HG03342 (cell line): ENCODE data around the gene NAB2.
"Not testable (repeated sequence)": the region's sequence is repeated elsewhere in the genome, so short reads cannot be mapped to it uniquely, and the experiment has no call there.

Source experiments
- ATAC-seq: cut with Tn5 transposase; IDR thresholded peaks from one replicate; pipeline ENCODE4 v1.9.1; 2021; ENCODE audit warnings: mild to moderate bottlenecking, moderate library complexity; ENCODE audit not compliant: unreplicated experiment

Gene NAB2

GRCh38 chr12:57066245-57066644 lies 22.7 kb upstream of the NAB2 start:
- no peak for ATAC-seq

DNA sequence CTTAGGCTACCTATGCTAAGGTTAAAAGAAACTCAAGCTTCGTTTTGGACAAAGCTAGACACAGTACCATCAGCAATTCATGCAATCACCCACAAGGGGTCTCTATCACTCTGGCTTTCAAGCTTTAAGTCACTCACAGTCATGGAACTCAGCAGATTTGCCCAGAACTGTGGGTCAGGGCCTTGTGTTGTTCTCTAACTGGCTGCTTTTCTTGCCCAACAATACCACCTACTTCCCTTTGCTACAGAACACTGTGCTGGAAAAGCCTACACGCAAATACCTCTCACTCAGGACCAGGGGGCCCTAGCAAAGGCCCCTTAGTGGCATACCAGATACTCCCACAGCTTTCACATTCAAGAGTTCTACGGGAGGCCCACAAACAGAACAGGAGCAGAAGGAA lies 19.4 kb upstream of the NAB2 start:
- ATAC-seq: peak; percentile 84

GRCh38 chr12:57072661-57073060 lies 16.3 kb upstream of the NAB2 start:
- no peak for ATAC-seq

DNA sequence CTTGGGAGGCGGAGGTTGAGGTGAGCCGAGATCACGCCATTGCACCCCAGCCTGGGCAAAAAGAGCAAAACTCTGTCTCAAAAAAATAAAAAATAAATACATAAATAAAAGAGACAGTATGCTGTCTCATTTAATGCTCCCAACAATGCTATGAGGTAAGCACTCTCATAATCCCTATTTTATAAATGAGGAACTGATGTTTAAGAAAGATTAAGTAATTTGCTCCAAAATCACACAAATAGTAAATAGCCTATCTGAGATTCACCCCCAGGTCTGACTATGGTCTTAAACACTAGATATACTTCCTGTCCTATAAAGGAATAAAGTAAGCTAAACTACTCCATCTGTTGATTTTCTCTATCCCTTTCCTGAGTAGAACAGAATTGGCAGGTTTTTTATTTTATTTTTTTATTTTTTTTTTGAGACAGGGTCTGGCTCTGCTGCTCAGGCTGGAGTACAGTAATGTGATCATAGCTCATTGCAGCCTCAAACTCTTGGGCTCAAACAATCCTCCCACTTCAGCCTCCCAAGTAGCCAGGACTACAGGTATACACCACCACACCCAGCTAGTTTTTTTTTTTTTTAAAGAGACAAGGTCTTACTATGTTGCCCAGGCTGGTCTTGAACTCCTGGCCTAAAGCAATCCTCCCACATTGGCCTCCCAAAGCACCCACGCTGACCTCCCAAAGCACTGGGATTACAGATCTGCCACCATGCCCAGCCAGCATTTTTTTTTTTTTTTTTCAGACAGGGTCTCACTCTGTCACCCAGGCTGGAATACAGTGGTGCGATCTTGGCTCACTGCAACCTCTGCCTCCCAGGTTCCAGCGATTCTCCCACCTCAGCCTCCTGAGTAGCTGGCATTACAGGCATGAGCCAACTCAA lies 15.1 kb upstream of the NAB2 start:
- not testable (repeated sequence) for ATAC-seq

DNA sequence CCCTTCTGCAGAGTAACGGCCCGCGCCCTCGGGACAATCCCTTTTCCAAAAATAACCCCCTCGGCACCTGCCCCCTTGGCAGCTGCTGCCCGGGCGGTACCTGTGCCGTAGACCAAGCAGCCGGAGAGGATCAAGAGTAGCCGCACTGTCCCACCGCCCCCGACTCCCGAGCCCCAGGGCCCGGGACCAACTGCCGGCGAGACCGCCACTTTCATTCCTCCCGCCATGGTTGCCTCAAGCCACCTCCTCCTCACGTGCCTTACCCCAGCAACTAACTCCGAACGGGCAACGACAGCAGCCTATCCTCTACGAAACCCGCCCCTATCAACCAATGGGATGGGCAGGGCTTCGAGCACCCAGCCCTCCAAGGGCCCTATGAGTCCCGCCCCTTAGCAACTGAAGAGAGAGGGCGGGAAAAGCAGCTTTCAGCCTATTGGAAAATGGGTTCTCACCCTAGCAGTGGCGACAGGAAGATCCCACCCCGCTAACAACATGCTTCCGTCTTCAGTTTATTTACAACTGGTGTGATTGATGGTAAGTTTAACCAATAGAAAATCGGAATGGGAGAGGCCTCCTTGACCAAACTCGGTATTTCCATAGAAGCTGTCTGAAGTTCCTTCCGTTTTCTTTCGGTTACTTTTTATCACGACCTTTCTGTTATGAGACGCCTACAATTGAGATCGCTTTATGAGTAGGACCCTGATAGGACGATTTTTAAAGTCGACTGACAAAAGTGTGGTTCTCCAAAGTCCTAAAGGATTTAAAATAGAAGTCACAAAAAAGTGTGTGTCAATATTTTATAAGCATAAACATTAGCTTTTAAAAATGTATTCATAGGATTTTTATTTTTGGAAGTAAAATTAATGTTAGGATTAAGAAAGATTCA lies 10.2 kb upstream of the NAB2 start, which contains the start of gene NEMP1:
NEMP1 (minus strand) TSS at position 273 of the 886 bp plus-strand sequence; CDS start at position 227, 46 bp downstream.
- ATAC-seq: peak; percentile 96

- ATAC-seq: no peak
Measured at GRCh38 chr12:57079821-57080220, 9.1 kb upstream of the NAB2 start.

- no peak for ATAC-seq
Measured at GRCh38 chr12:57080855-57081254, 8.1 kb upstream of the NAB2 start.

DNA sequence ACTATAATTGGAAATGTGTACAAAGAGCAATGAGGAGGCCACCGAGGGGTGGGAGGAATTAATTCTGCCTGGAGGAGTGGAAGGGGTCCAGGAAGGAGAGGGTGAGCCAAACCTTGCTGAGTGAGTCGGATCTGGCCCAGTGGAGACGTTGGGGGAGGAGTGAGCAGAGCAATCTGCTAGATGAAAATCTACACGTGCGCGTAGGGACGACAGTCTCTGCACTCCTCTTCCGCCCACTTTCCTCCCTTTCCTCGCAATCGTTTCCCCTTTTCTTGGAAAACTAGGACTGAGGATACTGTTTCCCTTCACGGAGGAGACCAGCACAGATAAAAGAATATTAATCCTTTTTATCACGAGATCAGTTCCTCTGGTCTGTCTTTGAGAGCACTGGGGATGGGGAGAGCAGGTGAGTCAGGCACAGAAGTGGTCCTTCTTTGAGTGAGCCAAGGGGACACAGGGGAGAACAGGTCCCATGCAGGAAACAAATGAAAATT lies 2.9 kb upstream of the NAB2 start:
- no peak for ATAC-seq

GRCh38 chr12:57086493-57087009 lies 2.4 kb upstream of the NAB2 start:
- no peak for ATAC-seq

GRCh38 chr12:57087010-57087690 lies 1.8 kb upstream of the NAB2 start:
- peak; percentile 30 for ATAC-seq

- ATAC-seq: peak; percentile 30
Measured at GRCh38 chr12:57087691-57088353, 1.1 kb upstream of the NAB2 start.

GRCh38 chr12:57089271-57090245 lies 644 bp downstream of the NAB2 start:
- no peak for ATAC-seq

DNA sequence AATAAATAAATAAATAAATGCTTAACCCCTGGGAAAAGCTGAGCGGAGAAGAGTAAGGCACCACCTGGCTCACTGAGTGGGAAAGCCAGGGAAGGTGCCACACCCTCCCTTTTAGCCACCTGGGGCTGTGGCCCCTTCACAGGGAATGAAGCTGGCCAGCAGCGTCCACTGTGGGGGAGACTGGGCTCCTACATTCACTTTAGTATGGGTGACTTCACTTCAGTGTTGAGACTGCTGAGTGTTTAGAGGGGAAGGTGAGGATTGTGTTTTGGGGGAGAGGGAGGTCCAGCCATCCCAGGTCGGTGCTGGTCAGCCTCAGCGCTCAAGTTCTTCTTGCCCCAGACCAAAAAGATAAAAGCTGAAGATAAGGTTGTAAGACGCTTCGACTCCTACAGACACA lies 1.6 kb downstream of the NAB2 start:
- ATAC-seq: no peak

- ATAC-seq: no peak
Measured at GRCh38 chr12:57090924-57091637, 2.2 kb downstream of the NAB2 start.

DNA sequence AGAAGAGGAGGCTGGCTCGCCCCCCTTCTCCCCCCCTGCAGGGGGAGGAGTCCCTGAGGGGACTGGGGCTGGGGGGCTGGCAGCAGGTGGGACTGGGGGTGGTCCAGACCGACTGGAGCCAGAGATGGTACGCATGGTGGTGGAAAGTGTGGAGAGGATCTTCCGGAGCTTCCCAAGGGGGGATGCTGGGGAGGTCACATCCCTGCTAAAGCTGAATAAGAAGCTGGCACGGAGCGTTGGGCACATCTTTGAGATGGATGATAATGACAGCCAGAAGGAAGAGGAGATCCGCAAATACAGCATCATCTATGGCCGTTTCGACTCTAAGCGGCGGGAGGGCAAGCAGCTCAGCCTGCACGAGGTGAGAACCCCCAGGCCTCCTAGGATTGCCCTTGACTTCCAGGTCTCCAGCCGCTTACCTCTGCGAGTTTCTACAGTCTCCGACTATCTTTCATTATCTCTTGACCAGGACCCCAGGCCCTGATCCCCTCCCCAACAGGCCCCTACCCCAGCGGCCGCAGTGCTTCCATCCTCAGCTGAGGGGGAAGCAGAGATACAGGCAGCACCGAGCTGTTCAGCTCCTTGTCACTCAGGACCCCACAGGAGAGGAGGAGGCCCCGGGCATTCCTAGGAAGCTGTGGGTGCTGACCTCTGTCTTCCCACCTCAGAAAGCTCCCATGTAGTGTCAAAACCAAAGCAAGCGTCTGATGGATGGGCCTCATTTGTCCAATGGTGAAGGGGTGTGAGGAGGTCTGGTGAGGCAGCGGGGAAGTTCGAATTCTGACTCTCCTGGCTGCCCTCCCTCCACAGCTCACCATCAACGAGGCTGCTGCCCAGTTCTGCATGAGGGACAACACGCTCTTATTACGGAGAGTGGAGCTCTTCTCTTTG lies 3.0 kb downstream of the NAB2 start:
- no peak for ATAC-seq

- ATAC-seq: no peak
Measured at GRCh38 chr12:57092529-57092862, 3.6 kb downstream of the NAB2 start.

DNA sequence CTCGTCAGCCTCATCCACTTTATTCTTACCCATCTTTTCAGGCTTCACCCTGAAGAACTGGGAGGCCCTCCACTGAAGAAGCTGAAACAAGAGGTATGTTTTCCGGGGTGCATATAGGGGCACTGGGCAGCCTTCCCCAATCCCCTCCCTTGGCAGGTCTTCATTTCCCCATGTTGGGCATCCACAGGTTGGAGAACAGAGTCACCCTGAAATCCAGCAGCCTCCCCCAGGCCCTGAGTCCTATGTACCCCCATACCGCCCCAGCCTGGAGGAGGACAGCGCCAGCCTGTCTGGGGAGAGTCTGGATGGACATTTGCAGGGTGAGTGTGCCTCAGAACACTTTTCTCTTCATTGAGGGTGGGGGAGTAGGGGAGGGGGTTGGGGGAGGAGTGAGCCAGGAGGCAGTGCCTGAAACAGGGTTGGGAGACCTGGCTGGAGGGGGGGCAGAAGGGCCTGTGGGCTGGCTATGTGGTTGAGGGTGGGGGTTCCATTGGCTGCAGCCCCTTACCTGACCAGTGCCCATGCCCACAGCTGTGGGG lies 4.0 kb downstream of the NAB2 start:
- no peak for ATAC-seq
